Pulmonary artery endothelial cell (primary cell): ENCODE results near the gene OR5H14. TPM values are rescaled to one million over a fixed set of nuclear protein-coding genes. Genes with fewer than 3 reads are reported as not detected.
"Not testable (repeated sequence)": the region's sequence is repeated elsewhere in the genome, so short reads cannot be mapped to it uniquely, and the experiment has no call there.

Experiments used
- DNase-seq: peaks from one replicate; pipeline ENCODE4 v3.0.0-alpha.2; 2011; ENCODE audit warnings: low read depth, low spot score
- total RNA-seq: library from RNA; depleted of rRNA; stranded (reverse); fragments of >200 nt; gene quantifications from 2 replicates; pipeline ENCODE4 v1.2.3, GENCODE V29; 2014

The OR5H14 gene
- total RNA-seq, result not detected in 2 replicates

GRCh38 chr3:98147179-98147578, at the start of gene OR5H14:
Gene OR5H14, plus strand, starts transcription at chr3:98147479. Its CDS starts 1,907 bp downstream, at chr3:98149386.
- no peak for DNase-seq

- no peak for DNase-seq
These were observed 47.4 kb upstream of the OR5H14 start for GRCh38 chr3:98099848-98100247.

GRCh38 chr3:98108162-98108561, 39.1 kb upstream of the OR5H14 start:
- no peak for DNase-seq

- DNase-seq, result no peak
These were observed 37.3 kb upstream of the OR5H14 start for GRCh38 chr3:98109807-98110549.

- DNase-seq, result no peak
These were observed 36.8 kb upstream of the OR5H14 start for GRCh38 chr3:98110550-98110908.

GRCh38 chr3:98114264-98114663, 33.0 kb upstream of the OR5H14 start:
- DNase-seq, result no peak

GRCh38 chr3:98115717-98116116, 31.6 kb upstream of the OR5H14 start:
- DNase-seq, result no peak

GRCh38 chr3:98130421-98130820, 16.9 kb upstream of the OR5H14 start, which contains the start of gene OR5H1:
Gene OR5H1, plus strand, starts transcription at chr3:98130721. Its CDS starts 1,977 bp downstream, at chr3:98132698.
- no peak for DNase-seq

- no peak for DNase-seq
These were observed 10.6 kb upstream of the OR5H14 start for GRCh38 chr3:98136631-98137030.

GRCh38 chr3:98137826-98138557, 9.3 kb upstream of the OR5H14 start:
- DNase-seq, result not testable (repeated sequence)

GRCh38 chr3:98140531-98140930, 6.7 kb upstream of the OR5H14 start:
- DNase-seq, result no peak

GRCh38 chr3:98148751-98149150, 1.5 kb downstream of the OR5H14 start:
- DNase-seq, result no peak

GRCh38 chr3:98149456-98149855, 2.2 kb downstream of the OR5H14 start:
- not testable (repeated sequence) for DNase-seq

GRCh38 chr3:98151241-98151640, 4.0 kb downstream of the OR5H14 start:
- DNase-seq, result no peak

- no peak for DNase-seq
These were observed 19.1 kb downstream of the OR5H14 start, which contains the start of gene OR5H15 for GRCh38 chr3:98166396-98166795. Gene OR5H15, plus strand, starts transcription at chr3:98166696. Its CDS starts 2,004 bp downstream, at chr3:98168700.

- no peak for DNase-seq
These were observed 23.8 kb downstream of the OR5H14 start for GRCh38 chr3:98171071-98171470.

GRCh38 chr3:98172621-98173020, 25.3 kb downstream of the OR5H14 start:
- no peak for DNase-seq

- no peak for DNase-seq
These were observed 33.1 kb downstream of the OR5H14 start for GRCh38 chr3:98180319-98180890.

- DNase-seq, result no peak
These were observed 34.9 kb downstream of the OR5H14 start for GRCh38 chr3:98182196-98182595.

- no peak for DNase-seq
These were observed 37.9 kb downstream of the OR5H14 start for GRCh38 chr3:98185180-98185579.

- no peak for DNase-seq
These were observed 41.3 kb downstream of the OR5H14 start for GRCh38 chr3:98188545-98188944.

- not testable (repeated sequence) for DNase-seq
These were observed 43.6 kb downstream of the OR5H14 start for GRCh38 chr3:98190911-98191310.
